ENCODE data around the gene C10orf53.

DNA sequence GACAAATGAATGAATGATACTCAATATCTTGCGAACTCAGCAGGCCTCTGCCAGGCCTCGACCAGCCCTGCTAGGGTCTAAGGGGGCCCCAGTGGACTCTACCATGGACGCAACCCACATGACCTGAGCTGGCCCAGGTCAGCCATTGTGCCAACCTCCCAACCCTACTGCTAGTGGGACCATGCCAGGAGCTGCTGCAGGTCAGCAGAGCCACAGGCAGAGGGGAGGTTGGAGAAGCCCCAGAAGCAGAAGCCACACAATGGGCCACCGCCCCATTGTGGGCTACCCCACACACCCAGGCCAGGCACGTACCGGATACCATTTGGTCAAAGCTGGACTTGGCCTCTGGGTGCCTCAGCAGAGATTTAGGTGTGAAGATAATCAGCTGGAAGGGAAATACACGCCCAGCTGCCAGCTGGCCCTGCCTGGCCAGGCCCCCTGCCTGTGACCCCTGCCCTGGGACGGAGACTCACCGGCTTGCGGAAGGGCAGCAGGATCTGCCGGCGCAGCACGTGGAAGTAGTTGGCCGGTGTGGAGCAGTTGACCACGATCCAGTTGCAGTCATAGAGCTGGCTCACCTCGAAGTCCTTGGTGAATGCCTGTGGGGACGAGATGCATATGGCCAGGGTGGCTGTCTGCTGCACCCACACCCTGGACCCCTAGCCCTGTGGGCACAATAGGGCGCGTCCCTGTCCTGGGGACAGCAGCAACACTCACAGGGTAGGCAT is 58.2 kb downstream of the C10orf53 start:
- TF ChIP-seq ARNT (IDR thresholded peaks at IDR 0.05): no peak
- TF ChIP-seq, protein P1, sequence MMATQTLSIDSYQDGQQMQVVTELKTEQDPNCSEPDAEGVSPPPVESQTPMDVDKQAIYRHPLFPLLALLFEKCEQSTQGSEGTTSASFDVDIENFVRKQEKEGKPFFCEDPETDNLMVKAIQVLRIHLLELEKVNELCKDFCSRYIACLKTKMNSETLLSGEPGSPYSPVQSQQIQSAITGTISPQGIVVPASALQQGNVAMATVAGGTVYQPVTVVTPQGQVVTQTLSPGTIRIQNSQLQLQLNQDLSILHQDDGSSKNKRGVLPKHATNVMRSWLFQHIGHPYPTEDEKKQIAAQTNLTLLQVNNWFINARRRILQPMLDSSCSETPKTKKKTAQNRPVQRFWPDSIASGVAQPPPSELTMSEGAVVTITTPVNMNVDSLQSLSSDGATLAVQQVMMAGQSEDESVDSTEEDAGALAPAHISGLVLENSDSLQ (IDR thresholded peaks at IDR 0.05): no peak

Measured in HEK293T (cell line).